ENCODE results near the gene PACRG. TPM values are rescaled to one million over a fixed set of nuclear protein-coding genes. Genes with fewer than 3 reads are reported as not detected.

Gene PACRG
- total RNA-seq, 1 experiment from 2014 or later = 0.59 TPM

GRCh38 chr6:163344411-163344810 is 616.6 kb downstream of the PACRG start:
- in situ Hi-C loops (cut with HindIII; ENCODE audit: low pct_unique_long_range_greater_than_20kb, low sequenced_read_pairs) (no loop called here), intact Hi-C loops (cut with micrococcal nuclease; ENCODE audit: unreplicated experiment) (no loop called here)
- BruUV-seq (replicated peaks) = no TSS peak
- H3K27me3 ChIP-seq (ENCODE audit: control insufficient read depth, insufficient read depth, low read length) = no peaks in the 10 kb centered on the region
- DNase-seq (ENCODE audit: low read depth, low spot score) (no peak), ATAC-seq (no peak)
- H3K4me3 ChIP-seq (ENCODE audit: low read depth in 2 of 2, low read length in 2 of 2) = no peak overlapping the region
- H3K27ac ChIP-seq (ENCODE audit: low read length) = no peak overlapping the region
- TF ChIP-seq REST (IDR thresholded peaks at IDR 0.05; ENCODE audit: insufficient read depth in 1 of 2, low read depth in 2 of 2, low read length in 1 of 2) = no peak
- TF ChIP-seq CTCF (IDR thresholded peaks at IDR 0.05) = no peak
- TF ChIP-seq SIN3A (IDR thresholded peaks at IDR 0.05; ENCODE audit: borderline replicate concordance, insufficient read depth, low read depth, low read length) = no peak
- TF ChIP-seq TCF7L2 (IDR thresholded peaks at IDR 0.05; ENCODE audit: low read depth, low read length) = no peak
- no peak for TF ChIP-seq POLR2AphosphoS5 (IDR thresholded peaks at IDR 0.05; ENCODE audit: low read depth, low read length)
- H3K4me1 ChIP-seq (ENCODE audit: control insufficient read depth, insufficient read depth, low read length) = no peaks in the 10 kb centered on the region; the same call in none of the 2 replicates
- H3K36me3 ChIP-seq (ENCODE audit: control insufficient read depth, insufficient read depth, low read length) = no peaks in the 10 kb centered on the region
- CTCF ChIA-PET = no interaction called here
- POLR2A ChIA-PET = interaction anchor here (0.6 kb wide), 1 partner anchor 134 kb away, joined by 6 read pairs; no protein-coding TSS in a partner anchor
- H3K9me3 ChIP-seq (ENCODE audit: control insufficient read depth, insufficient read depth, low read depth, low read length) = no peaks in the 10 kb centered on the region

- CTCF ChIA-PET = no interaction called here
- intact Hi-C loops (cut with micrococcal nuclease; ENCODE audit: unreplicated experiment) = no loop called here
- POLR2A ChIA-PET = no interaction called here
Measured at GRCh38 chr6:163345931-163346330, 618.2 kb downstream of the PACRG start.

More at GRCh38 chr6:163345931-163346330, 618.2 kb downstream of the PACRG start:
- in situ Hi-C loops (cut with HindIII; ENCODE audit: low pct_unique_long_range_greater_than_20kb, low sequenced_read_pairs) = no loop called here
- H3K4me3 ChIP-seq (ENCODE audit: low read depth in 2 of 2, low read length in 2 of 2) = no peak overlapping the region
- BruUV-seq (replicated peaks) = no TSS peak
- no peaks in the 10 kb centered on the region for H3K9me3 ChIP-seq (ENCODE audit: control insufficient read depth, insufficient read depth, low read depth, low read length)
- TF ChIP-seq SIN3A (IDR thresholded peaks at IDR 0.05; ENCODE audit: borderline replicate concordance, insufficient read depth, low read depth, low read length) = no peak
- TF ChIP-seq POLR2AphosphoS5 (IDR thresholded peaks at IDR 0.05; ENCODE audit: low read depth, low read length) = no peak
- TF ChIP-seq TCF7L2 (IDR thresholded peaks at IDR 0.05; ENCODE audit: low read depth, low read length) = no peak
- TF ChIP-seq CTCF (IDR thresholded peaks at IDR 0.05) = no peak
- TF ChIP-seq REST (IDR thresholded peaks at IDR 0.05; ENCODE audit: insufficient read depth in 1 of 2, low read depth in 2 of 2, low read length in 1 of 2) = no peak
- no peaks in the 10 kb centered on the region for H3K27me3 ChIP-seq (ENCODE audit: control insufficient read depth, insufficient read depth, low read length)
- DNase-seq (ENCODE audit: low read depth, low spot score) = no peak
- ATAC-seq = no peak
- H3K36me3 ChIP-seq (ENCODE audit: control insufficient read depth, insufficient read depth, low read length) = no peaks in the 10 kb centered on the region
- H3K27ac ChIP-seq (ENCODE audit: low read length) = no peak overlapping the region
- H3K4me1 ChIP-seq (ENCODE audit: control insufficient read depth, insufficient read depth, low read length) = no peaks in the 10 kb centered on the region; the same call in none of the 2 replicates
